GM19238 (cell line): ENCODE measurements around the gene DCPS.
"Not testable (repeated sequence)": the region's sequence is repeated elsewhere in the genome, so short reads cannot be mapped to it uniquely, and the experiment has no call there.

Source experiments
- DNase-seq: peaks from one replicate; pipeline ENCODE4 v3.0.0; 2011; ENCODE audit warnings: low spot score; ENCODE audit not compliant: insufficient read length

Gene DCPS

GRCh38 chr11:126344141-126345080 lies 40.6 kb downstream of the DCPS start:
- no peak for DNase-seq

- DNase-seq: no peak
Observed at GRCh38 chr11:126345283-126345682, 41.4 kb downstream of the DCPS start.

GRCh38 chr11:126345759-126346585 lies 42.1 kb downstream of the DCPS start:
- no peak for DNase-seq

- DNase-seq: no peak
Observed at GRCh38 chr11:126346586-126346940, 42.7 kb downstream of the DCPS start.

- DNase-seq: not testable (repeated sequence)
Observed at GRCh38 chr11:126346946-126347345, 43.1 kb downstream of the DCPS start.

- DNase-seq: no peak
Observed at GRCh38 chr11:126347751-126348668, 44.1 kb downstream of the DCPS start.

- DNase-seq: no peak
Observed at GRCh38 chr11:126348806-126349582, 45.1 kb downstream of the DCPS start.

- no peak for DNase-seq
Observed at GRCh38 chr11:126350836-126351235, 47.0 kb downstream of the DCPS start.

GRCh38 chr11:126352163-126352562 lies 48.3 kb downstream of the DCPS start:
- no peak for DNase-seq

- no peak for DNase-seq
Observed at GRCh38 chr11:126352934-126353801, 49.3 kb downstream of the DCPS start.

GRCh38 chr11:126354631-126355323 lies 50.9 kb downstream of the DCPS start:
- DNase-seq: peak; percentile 37

- DNase-seq: peak; percentile 89
Observed at GRCh38 chr11:126355324-126355925, 51.6 kb downstream of the DCPS start, which contains the start of gene ST3GAL4. Gene ST3GAL4, plus strand, starts transcription at chr11:126355686. Its CDS starts 50,470 bp downstream, at chr11:126406156.

GRCh38 chr11:126355926-126356897 lies 52.4 kb downstream of the DCPS start:
- DNase-seq: peak; percentile 52

GRCh38 chr11:126357055-126357962 lies 53.4 kb downstream of the DCPS start:
- no peak for DNase-seq

- DNase-seq: no peak
Observed at GRCh38 chr11:126357969-126358762, 54.3 kb downstream of the DCPS start.
